Tibial artery (tissue), 4 donors: ENCODE data around the gene IGFN1.
"Not testable (repeated sequence)": the region's sequence is repeated elsewhere in the genome, so short reads cannot be mapped to it uniquely, and the experiment has no call there.

Experiments
- DNase-seq, 2 donors: peaks; one replicate each; pipeline ENCODE4 v3.0.0-alpha.2; 2019
- H3K27ac ChIP-seq, 2 donors: fragments of 200-600 bp; sonication (generic) in 1 of 2; 1 replicate in 1 of 2; 2 replicates in 1 of 2; pipeline ENCODE4 v1.5.1; 2018 to 2019; ENCODE audit warnings: mild to moderate bottlenecking in 1 of 2
- H3K27me3 ChIP-seq, 2 donors: fragments of 200-600 bp; sonication (generic) in 1 of 2; one replicate each; pipeline versions ENCODE4 v1.5.1 to v1.6.0; 2016 to 2019
- H3K36me3 ChIP-seq, 3 donors: fragments of 200-600 bp; sonication (generic) in 2 of 3; one replicate each; pipeline ENCODE4 v1.5.1; 2016 to 2019; ENCODE audit warnings: mild to moderate bottlenecking in 2 of 3
- H3K4me1 ChIP-seq, 4 donors: fragments of 200-600 bp; sonication (generic) in 2 of 4; 1 replicate in 3 of 4; 2 replicates in 1 of 4; pipeline ENCODE4 v1.5.1; 2016 to 2019
- H3K4me3 ChIP-seq, 2 donors: fragments of 200-600 bp; sonication (generic) in 1 of 2; 1 replicate in 1 of 2; 2 replicates in 1 of 2; pipeline ENCODE4 v1.5.1; 2018 to 2019; ENCODE audit warnings: mild to moderate bottlenecking in 2 of 2
- H3K9me3 ChIP-seq, 3 donors: fragments of 200-600 bp; sonication (generic) in 1 of 3; one replicate each; pipeline ENCODE4 v1.5.1; 2016 to 2019
- CTCF ChIP-seq, 2 experiments: fragments of 200-600 bp in 1 of 2; fragments of 450-650 bp in 1 of 2; IDR thresholded peaks; one replicate each; pipeline ENCODE4 v1.5.1; 2017 to 2019; ENCODE audit warnings: antibody characterized with exemption in 2 of 2, mild to moderate bottlenecking in 1 of 2, moderate library complexity in 1 of 2
- intact Hi-C: fragments of 100-400 bp; cut with DNase I; formaldehyde crosslinking; loops from one replicate; pipeline ENCODE4 v1.15.0; 2023; ENCODE audit warnings: low total_unique reads

IGFN1 gene

GRCh38 chr1:201229771-201230635 is 39.4 kb downstream of the IGFN1 start:
- no peak for DNase-seq
- intact Hi-C loops: loop anchor here (10.0 kb wide), 1 partner anchor 255 kb away; no protein-coding TSS in a partner anchor
- Histone ChIP-seq H3K4me1 (no peaks in the 10 kb centered on the region), H3K36me3 (no peaks in the 10 kb centered on the region), H3K4me3 (no peak overlapping the region), H3K9me3 (no peaks in the 10 kb centered on the region), H3K27ac (no peak overlapping the region), H3K27me3 (peaks cover 0 to 20% of the 10 kb centered on the region in 2 donors)
- no peak for TF ChIP-seq CTCF (IDR thresholded peaks at IDR 0.05)

- no peak for DNase-seq
Observed at GRCh38 chr1:201230676-201231075, 40.1 kb downstream of the IGFN1 start.

GRCh38 chr1:201239646-201240045 is 49.0 kb downstream of the IGFN1 start:
- H3K4me1 ChIP-seq, H3K36me3 ChIP-seq, H3K4me3 ChIP-seq, H3K27ac ChIP-seq, intact Hi-C loops, DNase-seq, H3K9me3 ChIP-seq: not testable (repeated sequence)
- peaks cover 0 to 25% of the 10 kb centered on the region in 2 donors for H3K27me3 ChIP-seq

More at GRCh38 chr1:201230676-201231075, 40.1 kb downstream of the IGFN1 start:
- no peaks in the 10 kb centered on the region for H3K9me3 ChIP-seq
- intact Hi-C loops: no loop called here
- TF ChIP-seq CTCF (IDR thresholded peaks at IDR 0.05): no peak
- no peaks in the 10 kb centered on the region for H3K36me3 ChIP-seq
- H3K4me3 ChIP-seq: no peak overlapping the region
- no peaks in the 10 kb centered on the region for H3K4me1 ChIP-seq
- H3K27me3 ChIP-seq: peaks cover 0 to 20% of the 10 kb centered on the region in 2 donors
- no peak overlapping the region for H3K27ac ChIP-seq

GRCh38 chr1:201240171-201240570 is 49.5 kb downstream of the IGFN1 start:
- Histone ChIP-seq H3K4me3 (no peak overlapping the region), H3K27ac (no peak overlapping the region), H3K27me3 (peaks cover 0 to 27% of the 10 kb centered on the region in 2 donors), H3K4me1 (no peaks in the 10 kb centered on the region), H3K36me3 (no peaks in the 10 kb centered on the region), H3K9me3 (no peaks in the 10 kb centered on the region)
- TF ChIP-seq CTCF (IDR thresholded peaks at IDR 0.05): no peak
- no peak for DNase-seq
- intact Hi-C loops: no loop called here

- Histone ChIP-seq H3K27me3 (peaks cover 0 to 28% of the 10 kb centered on the region in 2 donors), H3K4me3 (no peak overlapping the region), H3K9me3 (no peaks in the 10 kb centered on the region), H3K27ac (no peak overlapping the region), H3K36me3 (no peaks in the 10 kb centered on the region), H3K4me1 (no peaks in the 10 kb centered on the region)
- intact Hi-C loops: no loop called here
- no peak for TF ChIP-seq CTCF (IDR thresholded peaks at IDR 0.05)
- DNase-seq: no peak
Observed at GRCh38 chr1:201241736-201242135, 51.1 kb downstream of the IGFN1 start.

GRCh38 chr1:201245082-201245481 is 54.5 kb downstream of the IGFN1 start:
- Histone ChIP-seq H3K9me3 (no peaks in the 10 kb centered on the region), H3K27ac (no peak overlapping the region), H3K4me3 (no peak overlapping the region), H3K27me3 (peaks cover 0 to 24% of the 10 kb centered on the region in 2 donors), H3K36me3 (no peaks in the 10 kb centered on the region), H3K4me1 (no peaks in the 10 kb centered on the region)
- TF ChIP-seq CTCF (IDR thresholded peaks at IDR 0.05): no peak
- intact Hi-C loops: no loop called here
- DNase-seq: no peak
